ENCODE results near the gene TNNT2. TPM values are rescaled to one million over a fixed set of nuclear protein-coding genes. Genes with fewer than 3 reads are reported as not detected.

The TNNT2 gene
- total and polyA plus RNA-seq, 2 of the 13 experiments (the other 11 are each of a cell fraction or from before 2014, with no cell fraction given) = 0.20 to 0.63 TPM

DNA sequence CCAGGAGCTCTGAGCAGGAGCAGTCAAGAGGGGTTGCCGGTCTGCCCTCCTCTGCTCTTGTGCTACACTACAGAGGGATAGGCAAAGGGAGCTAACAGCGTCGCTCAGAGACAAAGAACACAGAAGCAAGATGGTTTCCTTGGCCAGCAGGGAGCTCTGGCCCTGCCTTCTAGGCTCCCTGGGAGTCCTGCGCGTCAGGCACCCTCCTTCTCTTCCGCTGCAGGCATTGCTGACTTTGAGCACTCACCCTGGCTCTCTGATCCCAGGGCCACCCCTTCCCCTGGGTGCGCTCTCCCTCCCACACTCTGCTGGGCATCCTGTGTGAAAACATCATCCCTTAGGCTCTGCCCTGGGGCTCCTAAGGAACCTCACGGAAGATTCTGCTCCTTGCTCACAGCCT lies 43.6 kb upstream of the TNNT2 start:
- BruUV-seq (replicated peaks) = no TSS peak
- no peak overlapping the region for H3K4me2 ChIP-seq (ENCODE audit: low read depth, low read length)
- no peaks in the 10 kb centered on the region for H3K79me2 ChIP-seq (ENCODE audit: insufficient read depth, low read length)
- ATAC-seq (no peak; the same call in 1 of the 3 replicates), FAIRE-seq (no peak), DNase-seq (ENCODE audit: low spot score) (no peak)
- H3K9me3 ChIP-seq (ENCODE audit: low read length) = no peaks in the 10 kb centered on the region
- no peak overlapping the region for H3K4me3 ChIP-seq (replicated peaks in 1 of 3; ENCODE audit: insufficient read depth in 1 of 3, low read depth in 2 of 3, low read length in 3 of 3)
- in situ Hi-C loops (cut with HindIII; ENCODE audit: extremely low pct_ligation_motif_present, low pct_unique_long_range_greater_than_20kb) (no loop called here), intact Hi-C loops (cut with micrococcal nuclease; ENCODE audit: unreplicated experiment) (no loop called here)
- peaks cover 9 to 26% of the 10 kb centered on the region in 2 experiments; a peak in 4 of 5 replicates for H3K27me3 ChIP-seq (ENCODE audit: control insufficient read depth in 1 of 2, insufficient read depth in 2 of 2, low read length in 2 of 2)
- 0 out of 2 replicates have a peak, but pooled peaks cover 4% of the 10 kb centered on the region for H3K4me1 ChIP-seq (ENCODE audit: insufficient read depth, low read length)
- no peaks in the 10 kb centered on the region for H3K36me3 ChIP-seq (replicated peaks in 1 of 2; ENCODE audit: control insufficient read depth in 1 of 2, insufficient read depth in 2 of 2, low read length in 2 of 2)
- ChIA-PET CTCF (ENCODE audit: low intra/inter-chr PET ratio, low total read pairs) (no interaction called here), POLR2A (no interaction called here)
- no peak overlapping the region for H2AFZ ChIP-seq (ENCODE audit: low read length)
- 46% methylated on average over 8 of the region's 8 CpGs for WGBS (ENCODE audit: low lambda C conversion rate)
- H4K20me1 ChIP-seq (ENCODE audit: insufficient read depth, low read length) = no peaks in the 10 kb centered on the region
- no peak overlapping the region for H3K9ac ChIP-seq (ENCODE audit: insufficient read depth, low read depth, low read length)
- no peak overlapping the region for H3K27ac ChIP-seq (ENCODE audit: extremely low read length, insufficient read depth, low read length)
- TF ChIP-seq ZNF296 (CRISPR knock-in tag; conservative IDR thresholded peaks at IDR 0.05) (no peak), MIER2 (CRISPR knock-in tag; IDR thresholded peaks at IDR 0.05) (no peak), NFRKB (IDR thresholded peaks at IDR 0.05) (no peak), THAP9 (CRISPR knock-in tag; IDR thresholded peaks at IDR 0.05; ENCODE audit: borderline replicate concordance) (no peak), SMARCE1 (IDR thresholded peaks at IDR 0.05; ENCODE audit: borderline replicate concordance) (no peak), MED8 (CRISPR knock-in tag; IDR thresholded peaks at IDR 0.05; ENCODE audit: insufficient replicate concordance) (no peak), AHR (CRISPR knock-in tag; IDR thresholded peaks at IDR 0.05) (no peak), DMAP1 (CRISPR knock-in tag; IDR thresholded peaks at IDR 0.05) (no peak), ZNF510 (CRISPR knock-in tag; IDR thresholded peaks at IDR 0.05; ENCODE audit: low read depth) (no peak), SKI (IDR thresholded peaks at IDR 0.05; ENCODE audit: partially characterized antibody) (no peak), ZNF337 (CRISPR knock-in tag; IDR thresholded peaks at IDR 0.05; ENCODE audit: borderline replicate concordance, low read depth) (no peak), EP300 (IDR thresholded peaks at IDR 0.05; ENCODE audit: low read depth in 2 of 2, low read length in 2 of 2) (no peak), EP300 (CRISPR knock-in tag; IDR thresholded peaks at IDR 0.05; ENCODE audit: borderline replicate concordance) (no peak), KLF16 (CRISPR knock-in tag; IDR thresholded peaks at IDR 0.05) (no peak)
- TF ChIP-seq, protein P1, sequence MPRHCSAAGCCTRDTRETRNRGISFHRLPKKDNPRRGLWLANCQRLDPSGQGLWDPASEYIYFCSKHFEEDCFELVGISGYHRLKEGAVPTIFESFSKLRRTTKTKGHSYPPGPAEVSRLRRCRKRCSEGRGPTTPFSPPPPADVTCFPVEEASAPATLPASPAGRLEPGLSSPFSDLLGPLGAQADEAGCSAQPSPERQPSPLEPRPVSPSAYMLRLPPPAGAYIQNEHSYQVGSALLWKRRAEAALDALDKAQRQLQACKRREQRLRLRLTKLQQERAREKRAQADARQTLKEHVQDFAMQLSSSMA (CRISPR knock-in tag; IDR thresholded peaks at IDR 0.05) = no peak
- TF ChIP-seq, protein P2, sequence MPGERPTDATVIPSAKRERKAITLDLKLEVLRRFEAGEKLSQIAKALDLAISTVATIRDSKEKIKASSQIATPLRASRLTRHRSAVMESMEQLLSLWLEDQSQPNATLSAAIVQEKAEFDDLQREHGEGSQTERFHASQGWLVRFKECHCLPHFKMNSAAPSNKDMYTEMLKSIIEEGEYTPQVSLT (CRISPR knock-in tag; IDR thresholded peaks at IDR 0.05; ENCODE audit: borderline replicate concordance, low read depth) = no peak
- TF ChIP-seq, protein P3, sequence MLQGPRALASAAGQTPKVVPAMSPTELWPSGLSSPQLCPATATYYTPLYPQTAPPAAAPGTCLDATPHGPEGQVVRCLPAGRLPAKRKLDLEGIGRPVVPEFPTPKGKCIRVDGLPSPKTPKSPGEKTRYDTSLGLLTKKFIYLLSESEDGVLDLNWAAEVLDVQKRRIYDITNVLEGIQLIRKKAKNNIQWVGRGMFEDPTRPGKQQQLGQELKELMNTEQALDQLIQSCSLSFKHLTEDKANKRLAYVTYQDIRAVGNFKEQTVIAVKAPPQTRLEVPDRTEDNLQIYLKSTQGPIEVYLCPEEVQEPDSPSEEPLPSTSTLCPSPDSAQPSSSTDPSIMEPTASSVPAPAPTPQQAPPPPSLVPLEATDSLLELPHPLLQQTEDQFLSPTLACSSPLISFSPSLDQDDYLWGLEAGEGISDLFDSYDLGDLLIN (CRISPR knock-in tag; IDR thresholded peaks at IDR 0.05; ENCODE audit: borderline replicate concordance) = no peak
- TF ChIP-seq, protein P4, sequence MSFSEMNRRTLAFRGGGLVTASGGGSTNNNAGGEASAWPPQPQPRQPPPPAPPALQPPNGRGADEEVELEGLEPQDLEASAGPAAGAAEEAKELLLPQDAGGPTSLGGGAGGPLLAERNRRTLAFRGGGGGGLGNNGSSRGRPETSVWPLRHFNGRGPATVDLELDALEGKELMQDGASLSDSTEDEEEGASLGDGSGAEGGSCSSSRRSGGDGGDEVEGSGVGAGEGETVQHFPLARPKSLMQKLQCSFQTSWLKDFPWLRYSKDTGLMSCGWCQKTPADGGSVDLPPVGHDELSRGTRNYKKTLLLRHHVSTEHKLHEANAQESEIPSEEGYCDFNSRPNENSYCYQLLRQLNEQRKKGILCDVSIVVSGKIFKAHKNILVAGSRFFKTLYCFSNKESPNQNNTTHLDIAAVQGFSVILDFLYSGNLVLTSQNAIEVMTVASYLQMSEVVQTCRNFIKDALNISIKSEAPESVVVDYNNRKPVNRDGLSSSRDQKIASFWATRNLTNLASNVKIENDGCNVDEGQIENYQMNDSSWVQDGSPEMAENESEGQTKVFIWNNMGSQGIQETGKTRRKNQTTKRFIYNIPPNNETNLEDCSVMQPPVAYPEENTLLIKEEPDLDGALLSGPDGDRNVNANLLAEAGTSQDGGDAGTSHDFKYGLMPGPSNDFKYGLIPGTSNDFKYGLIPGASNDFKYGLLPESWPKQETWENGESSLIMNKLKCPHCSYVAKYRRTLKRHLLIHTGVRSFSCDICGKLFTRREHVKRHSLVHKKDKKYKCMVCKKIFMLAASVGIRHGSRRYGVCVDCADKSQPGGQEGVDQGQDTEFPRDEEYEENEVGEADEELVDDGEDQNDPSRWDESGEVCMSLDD (CRISPR knock-in tag; IDR thresholded peaks at IDR 0.05; ENCODE audit: borderline replicate concordance) = no peak
